Endothelial cell of umbilical vein (primary cell): Measurements from ENCODE around the gene CALCOCO1. TPM values are rescaled to one million over a fixed set of nuclear protein-coding genes. Genes with fewer than 3 reads are reported as not detected.

Source experiments
- BruUV-seq: library from RNA; stranded (reverse); fragments of 400-500 nt; replicated peaks from 2 replicates; lab custom pipeline; 2021; lab: Mats Ljungman, UMichigan
- CTCF ChIA-PET: fragments of 300-600, 350-600 bp; sonication (Branson Sonifier 250); formaldehyde crosslinking; loops from one replicate; lab custom pipeline; 2021; ENCODE audit warnings: antibody characterized with exemption, inconsistent platforms; lab: Charles Lee
- POLR2A ChIA-PET: fragments of 300-600, 350-600 bp; sonication (Branson Sonifier 250); formaldehyde crosslinking; loops from one replicate; lab custom pipeline; 2021; ENCODE audit warnings: antibody characterized with exemption, inconsistent platforms; lab: Charles Lee
- DNase-seq: peaks from one replicate; pipeline ENCODE4 v3.0.0-alpha.2; 2011; ENCODE audit warnings: low read depth, low spot score
- FAIRE-seq: peaks from 2 replicates; lab custom pipeline; 2011; peaks lifted over from hg19 to GRCh38; lab: Jason Lieb, UNC
- H2AFZ ChIP-seq: 2 replicates; pipeline ENCODE4 v1.6.0; 2012; ENCODE audit warnings: low read depth, low read length, control low read depth, inconsistent platforms
- H3K27ac ChIP-seq: 2 replicates; pipeline ENCODE4 v1.5.1; 2011; ENCODE audit warnings: low read depth, mild to moderate bottlenecking, control low read depth, low read length, moderate library complexity; ENCODE audit not compliant: insufficient read depth
- H3K27me3 ChIP-seq, 2 experiments: 2 replicates each; pipeline versions ENCODE4 v1.6.0 to v1.6.1; 2011; ENCODE audit warnings: low read length in 2 of 2, mixed read lengths in 1 of 2; ENCODE audit not compliant: control insufficient read depth in 2 of 2, insufficient read depth in 2 of 2
- H3K36me3 ChIP-seq, 2 experiments: 2 replicates in 1 of 2; 3 replicates in 1 of 2; pipeline ENCODE4 v1.5.1; 2011; ENCODE audit warnings: low read length in 2 of 2, mild to moderate bottlenecking in 1 of 2, moderate library complexity in 1 of 2; ENCODE audit not compliant: control insufficient read depth in 2 of 2, insufficient read depth in 2 of 2; ENCODE audit errors: extremely low read depth in 1 of 2
- H3K4me1 ChIP-seq: 3 replicates; pipeline ENCODE4 v1.5.1; 2011; ENCODE audit warnings: mild to moderate bottlenecking, low read length; ENCODE audit not compliant: control insufficient read depth, insufficient read depth; ENCODE audit errors: extremely low read depth
- H3K4me2 ChIP-seq: 2 replicates; pipeline ENCODE4 v1.6.1; 2011; ENCODE audit warnings: low read length, control low read depth, mixed read lengths; ENCODE audit not compliant: insufficient read depth
- H3K4me3 ChIP-seq, 3 experiments: fragments of 200-600 bp in 1 of 3; sonication (generic), shearing (Covaris generic) in 1 of 3; replicated peaks in 1 of 3; 2 replicates each; pipeline ENCODE4 v1.5.1; 2011 to 2016; ENCODE audit warnings: control low read depth in 3 of 3, low read length in 3 of 3, mild to moderate bottlenecking in 2 of 3, inconsistent platforms in 1 of 3, low read depth in 1 of 3, moderate library complexity in 1 of 3; ENCODE audit not compliant: insufficient read depth in 1 of 3
- H3K79me2 ChIP-seq: 2 replicates; pipeline ENCODE4 v1.6.0; 2012; ENCODE audit warnings: low read length, inconsistent platforms; ENCODE audit not compliant: control insufficient read depth, insufficient read depth
- H3K9ac ChIP-seq: replicated peaks from 2 replicates; pipeline ENCODE3; 2011; ENCODE audit warnings: low read length, control low read depth; ENCODE audit not compliant: insufficient read depth; ENCODE audit errors: extremely low read depth
- H3K9me1 ChIP-seq: replicated peaks from 3 replicates; pipeline ENCODE4 v1.6.0; 2011; ENCODE audit warnings: mild to moderate bottlenecking, low read length; ENCODE audit not compliant: control insufficient read depth, insufficient read depth; ENCODE audit errors: extremely low read depth
- H3K9me3 ChIP-seq: replicated peaks from 2 replicates; pipeline ENCODE4 v1.5.1; 2012; ENCODE audit warnings: low read length, inconsistent platforms; ENCODE audit not compliant: control insufficient read depth, insufficient read depth
- H4K20me1 ChIP-seq: replicated peaks from 2 replicates; pipeline ENCODE3; 2011; ENCODE audit warnings: mild to moderate bottlenecking, low read length; ENCODE audit not compliant: control insufficient read depth, insufficient read depth; ENCODE audit errors: extremely low read depth
- EZH2 ChIP-seq: IDR thresholded peaks from 2 replicates; pipeline ENCODE4 v1.6.1; 2012; ENCODE audit warnings: borderline replicate concordance, low read depth, mild to moderate bottlenecking, moderate library complexity, low read length, inconsistent platforms; ENCODE audit not compliant: severe bottlenecking
- FOS ChIP-seq: IDR thresholded peaks from 2 replicates; pipeline ENCODE4 v1.6.1; 2011; ENCODE audit warnings: mild to moderate bottlenecking, low read length, moderate library complexity, borderline replicate concordance; ENCODE audit not compliant: insufficient read depth
- GATA2 ChIP-seq: IDR thresholded peaks from 2 replicates; pipeline ENCODE4 v1.7.0; 2011; ENCODE audit warnings: low read depth, mild to moderate bottlenecking, moderate library complexity, mixed read lengths, low read length; ENCODE audit not compliant: insufficient read length, insufficient read depth
- JUN ChIP-seq: IDR thresholded peaks from 2 replicates; pipeline ENCODE4 v1.6.1; 2011; ENCODE audit warnings: borderline replicate concordance, low read depth; ENCODE audit not compliant: insufficient read length, insufficient read depth
- MYC ChIP-seq: IDR thresholded peaks from one replicate; pipeline ENCODE4 v1.6.1; 2011; ENCODE audit warnings: mild to moderate bottlenecking, low read depth, low read length
- POLR2A ChIP-seq: IDR thresholded peaks from 2 replicates; pipeline ENCODE4 v1.6.1; 2012; ENCODE audit warnings: low read depth, mild to moderate bottlenecking, control low read depth, low read length
- POLR2AphosphoS5 ChIP-seq: IDR thresholded peaks from 2 replicates; pipeline ENCODE4 v1.6.1; 2012; ENCODE audit warnings: low read depth, mild to moderate bottlenecking, control low read depth, low read length, moderate library complexity; ENCODE audit not compliant: insufficient read depth
- dilution Hi-C: fragments of 300-500 bp; cut with MboI; formaldehyde crosslinking; loops from one replicate; pipeline ENCODE4 v1.15.0; 2019; ENCODE audit warnings: low sequenced_read_pairs; ENCODE audit not compliant: extremely low pct_ligation_motif_present
- intact Hi-C: fragments of 100-400 bp; cut with micrococcal nuclease; formaldehyde crosslinking; loops from one replicate; pipeline ENCODE4 v1.10.0; 2022
- polyA plus RNA-seq, 4 experiments: library from polyadenylated mRNA; depleted of rRNA in 3 of 4; stranded (reverse) in 3 of 4; unstranded in 1 of 4; fragments of >200 nt; gene quantifications; 2 replicates each; pipeline versions ENCODE4 v1.2.1 to v1.2.3, GENCODE V29; 2011 to 2012; ENCODE audit warnings: missing spikeins in 1 of 4
- total RNA-seq: library from RNA; stranded (reverse); gene quantifications from 2 replicates; pipeline ENCODE4 v1.2.3, GENCODE V29; 2021
- TF ChIP-seq, protein P1 (sequence below): IDR thresholded peaks from 2 replicates; pipeline ENCODE4 v1.6.1; 2011; ENCODE audit not compliant: insufficient read depth, insufficient read length
- TF ChIP-seq, protein P2 (sequence below), 2 donors: IDR thresholded peaks; 1 replicate in 1 of 2; 2 replicates in 1 of 2; pipeline ENCODE4 v1.5.1; 2011; ENCODE audit warnings: low read length in 2 of 2, mild to moderate bottlenecking in 2 of 2, moderate library complexity in 2 of 2, control low read depth in 1 of 2, inconsistent platforms in 1 of 2, low read depth in 1 of 2; ENCODE audit not compliant: insufficient read depth in 1 of 2; ENCODE audit errors: extremely low read depth in 1 of 2

CALCOCO1 gene
- total and polyA plus RNA-seq, 2 donors (not counting 3 experiments of a cell fraction or from before 2014, with no cell fraction given), result 70.9 to 135 TPM

DNA sequence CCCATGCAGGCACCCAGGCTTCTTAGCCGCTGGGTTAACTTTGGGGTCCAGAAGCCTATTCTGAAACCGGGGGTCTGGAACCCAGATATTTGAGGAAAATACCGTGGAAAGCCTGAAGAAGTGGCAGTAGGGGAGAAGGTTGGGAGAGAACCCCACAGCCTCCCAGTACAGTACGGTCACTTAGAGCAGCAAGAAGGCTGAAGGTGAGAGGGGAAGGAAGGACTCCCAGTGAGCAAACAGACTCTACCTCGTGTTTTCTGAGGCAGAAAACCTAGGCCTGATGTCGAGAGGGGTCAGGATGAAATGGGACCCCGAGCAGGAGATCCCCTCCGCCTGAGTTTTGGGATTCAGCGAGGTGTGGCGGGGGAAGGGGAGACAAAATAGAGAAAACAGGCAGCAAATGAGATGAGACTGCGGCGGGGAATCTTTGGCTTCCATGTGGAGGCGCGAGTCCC is 10.7 kb upstream of the CALCOCO1 start:
- Histone ChIP-seq H3K9me3 (no peaks in the 10 kb centered on the region), H4K20me1 (no peaks in the 10 kb centered on the region), H3K9ac (no peak overlapping the region), H3K79me2 (no peaks in the 10 kb centered on the region), H3K9me1 (no peaks in the 10 kb centered on the region), H3K4me2 (no peak overlapping the region), H2AFZ (no peak overlapping the region), H3K36me3 (no peaks in the 10 kb centered on the region), H3K27me3 (peaks cover 65 to 69% of the 10 kb centered on the region in 2 experiments), H3K4me1 (no peaks in the 10 kb centered on the region), H3K27ac (no peak overlapping the region), H3K4me3 (no peak overlapping the region)
- dilution Hi-C loops, result no loop called here
- DNase-seq (no peak), FAIRE-seq (no peak)
- CTCF ChIA-PET, result interaction anchor here (1.4 to 10.2 kb wide), 4 partner anchors 7 to 45 kb away, joined by 4 to 719 read pairs (median 66); no protein-coding TSS in a partner anchor
- BruUV-seq, result no TSS peak
- POLR2A ChIA-PET, result no interaction called here
- TF ChIP-seq POLR2A (no peak), POLR2AphosphoS5 (no peak), GATA2 (no peak), FOS (no peak), MYC (no peak), EZH2 (no peak), JUN (no peak)
- TF ChIP-seq, protein P1, sequence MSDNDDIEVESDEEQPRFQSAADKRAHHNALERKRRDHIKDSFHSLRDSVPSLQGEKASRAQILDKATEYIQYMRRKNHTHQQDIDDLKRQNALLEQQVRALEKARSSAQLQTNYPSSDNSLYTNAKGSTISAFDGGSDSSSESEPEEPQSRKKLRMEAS, result no peak
- TF ChIP-seq, protein P2, sequence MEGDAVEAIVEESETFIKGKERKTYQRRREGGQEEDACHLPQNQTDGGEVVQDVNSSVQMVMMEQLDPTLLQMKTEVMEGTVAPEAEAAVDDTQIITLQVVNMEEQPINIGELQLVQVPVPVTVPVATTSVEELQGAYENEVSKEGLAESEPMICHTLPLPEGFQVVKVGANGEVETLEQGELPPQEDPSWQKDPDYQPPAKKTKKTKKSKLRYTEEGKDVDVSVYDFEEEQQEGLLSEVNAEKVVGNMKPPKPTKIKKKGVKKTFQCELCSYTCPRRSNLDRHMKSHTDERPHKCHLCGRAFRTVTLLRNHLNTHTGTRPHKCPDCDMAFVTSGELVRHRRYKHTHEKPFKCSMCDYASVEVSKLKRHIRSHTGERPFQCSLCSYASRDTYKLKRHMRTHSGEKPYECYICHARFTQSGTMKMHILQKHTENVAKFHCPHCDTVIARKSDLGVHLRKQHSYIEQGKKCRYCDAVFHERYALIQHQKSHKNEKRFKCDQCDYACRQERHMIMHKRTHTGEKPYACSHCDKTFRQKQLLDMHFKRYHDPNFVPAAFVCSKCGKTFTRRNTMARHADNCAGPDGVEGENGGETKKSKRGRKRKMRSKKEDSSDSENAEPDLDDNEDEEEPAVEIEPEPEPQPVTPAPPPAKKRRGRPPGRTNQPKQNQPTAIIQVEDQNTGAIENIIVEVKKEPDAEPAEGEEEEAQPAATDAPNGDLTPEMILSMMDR (IDR thresholded peaks at IDR 0.05; ENCODE audit: extremely low read depth in 1 of 2, insufficient read depth in 1 of 2, low read depth in 1 of 2, low read length in 2 of 2), result no peak
- intact Hi-C loops, result no loop called here
